Trophoblast cell (in vitro differentiated cells and primary cell): ENCODE results near the gene OR8G1.

Source experiments
- DNase-seq, 2 donors: peaks; one replicate each; pipeline ENCODE4 v3.0.0-alpha.2; 2016
- H2AFZ ChIP-seq: 2 replicates; pipeline ENCODE4 v1.6.1; 2013; ENCODE audit warnings: low read length, moderate library complexity, mild to moderate bottlenecking; ENCODE audit not compliant: insufficient read depth, poor library complexity
- H2AK5ac ChIP-seq: 2 replicates; pipeline ENCODE4 v1.6.1; 2013; ENCODE audit warnings: mild to moderate bottlenecking, low read length
- H2BK120ac ChIP-seq: 2 replicates; pipeline ENCODE4 v1.6.1; 2013; ENCODE audit warnings: low read length, mild to moderate bottlenecking, moderate library complexity; ENCODE audit not compliant: insufficient read depth, poor library complexity
- H2BK12ac ChIP-seq: 2 replicates; pipeline ENCODE4 v1.6.1; 2013; ENCODE audit warnings: mild to moderate bottlenecking, low read length, moderate library complexity
- H2BK5ac ChIP-seq: 2 replicates; pipeline ENCODE4 v1.6.1; 2013; ENCODE audit warnings: low read length, low read depth, moderate library complexity, mild to moderate bottlenecking; ENCODE audit not compliant: poor library complexity
- H3K14ac ChIP-seq: 2 replicates; pipeline ENCODE4 v1.6.1; 2013; ENCODE audit warnings: mild to moderate bottlenecking, low read length
- H3K18ac ChIP-seq: 2 replicates; pipeline ENCODE4 v1.6.1; 2013; ENCODE audit warnings: mild to moderate bottlenecking, low read length
- H3K23ac ChIP-seq: 2 replicates; pipeline ENCODE4 v1.6.1; 2013; ENCODE audit warnings: low read length
- H3K27ac ChIP-seq: 2 replicates; pipeline ENCODE4 v1.5.1; 2013; ENCODE audit warnings: low read depth, mild to moderate bottlenecking, inconsistent platforms, low read length, moderate library complexity
- H3K27me3 ChIP-seq: 2 replicates; pipeline ENCODE4 v1.6.1; 2013; ENCODE audit warnings: inconsistent platforms, mild to moderate bottlenecking, low read length, moderate library complexity; ENCODE audit not compliant: insufficient read depth
- H3K36me3 ChIP-seq, 2 experiments: 1 replicate in 1 of 2; 2 replicates in 1 of 2; pipeline ENCODE4 v1.6.1; 2013; ENCODE audit warnings: low read length in 2 of 2, mild to moderate bottlenecking in 2 of 2, moderate library complexity in 1 of 2; ENCODE audit not compliant: insufficient read depth in 2 of 2, control insufficient read depth in 1 of 2
- H3K4ac ChIP-seq: 2 replicates; pipeline ENCODE4 v1.6.1; 2013; ENCODE audit warnings: low read depth, mild to moderate bottlenecking, low read length, moderate library complexity
- H3K4me1 ChIP-seq, 2 experiments: 1 replicate in 1 of 2; 2 replicates in 1 of 2; pipeline ENCODE4 v1.6.1; 2013; ENCODE audit warnings: low read length in 2 of 2, mild to moderate bottlenecking in 2 of 2, moderate library complexity in 1 of 2; ENCODE audit not compliant: insufficient read depth in 2 of 2, control insufficient read depth in 1 of 2
- H3K4me2 ChIP-seq: 2 replicates; pipeline ENCODE4 v1.6.1; 2013; ENCODE audit warnings: inconsistent platforms, mild to moderate bottlenecking, low read length, moderate library complexity
- H3K4me3 ChIP-seq: 2 replicates; pipeline ENCODE4 v1.5.1; 2013; ENCODE audit warnings: mild to moderate bottlenecking, low read depth, low read length, inconsistent platforms
- H3K79me1 ChIP-seq: one replicate; pipeline ENCODE4 v1.6.1; 2013; ENCODE audit warnings: low read length
- H3K79me2 ChIP-seq: 2 replicates; pipeline ENCODE4 v1.6.1; 2013; ENCODE audit warnings: low read length, mild to moderate bottlenecking; ENCODE audit not compliant: control insufficient read depth, insufficient read depth, poor library complexity
- H3K9ac ChIP-seq: 2 replicates; pipeline ENCODE4 v1.6.1; 2013; ENCODE audit warnings: mild to moderate bottlenecking, low read length
- H3K9me3 ChIP-seq: 2 replicates; pipeline ENCODE4 v1.6.1; 2013; ENCODE audit warnings: low read depth, mild to moderate bottlenecking, control low read depth, inconsistent platforms, low read length; ENCODE audit not compliant: insufficient read depth
- H4K12ac ChIP-seq: 2 replicates; pipeline ENCODE4 v1.6.1; 2013; ENCODE audit warnings: low read depth, mild to moderate bottlenecking, low read length, moderate library complexity
- H4K8ac ChIP-seq: 2 replicates; pipeline ENCODE4 v1.6.1; 2013; ENCODE audit warnings: low read depth, mild to moderate bottlenecking, low read length, moderate library complexity
- H4K91ac ChIP-seq: one replicate; pipeline ENCODE4 v1.6.1; 2013; ENCODE audit warnings: low read depth, mild to moderate bottlenecking, low read length, moderate library complexity
- WGBS: extraction: QIAGEN DNeasy Blood & Tissue Kit; methylation state at CpG from one replicate; pipeline ENCODE4 v1.1.7; 2013; ENCODE audit warnings: missing lambda C conversion rate; ENCODE audit not compliant: insufficient read length, insufficient coverage; ENCODE audit errors: extremely low coverage; 5-methylcytosine and 5-hydroxymethylcytosine counted together

The OR8G1 gene

GRCh38 chr11:124297921-124298320 is 57.0 kb downstream of the OR8G1 start:
- H3K18ac ChIP-seq = no peak overlapping the region
- H4K91ac ChIP-seq = no peak overlapping the region
- no peak overlapping the region for H2BK12ac ChIP-seq
- WGBS = no CpG with 5 or more reads among the region's 4 CpGs
- H3K27ac ChIP-seq = no peak overlapping the region
- H2BK120ac ChIP-seq = no peak overlapping the region
- no peak overlapping the region for H3K9ac ChIP-seq
- H3K4me2 ChIP-seq = no peak overlapping the region
- H3K9me3 ChIP-seq = no peaks in the 10 kb centered on the region
- no peak overlapping the region for H2AK5ac ChIP-seq
- DNase-seq = no peak
- H4K12ac ChIP-seq = no peak overlapping the region
- H3K23ac ChIP-seq = no peak overlapping the region
- H2BK5ac ChIP-seq = no peak overlapping the region
- H3K4me1 ChIP-seq = no peaks in the 10 kb centered on the region
- no peak overlapping the region for H4K8ac ChIP-seq
- no peak overlapping the region for H2AFZ ChIP-seq
- no peaks in the 10 kb centered on the region for H3K79me1 ChIP-seq
- H3K27me3 ChIP-seq = no peaks in the 10 kb centered on the region
- no peak overlapping the region for H3K4me3 ChIP-seq
- no peaks in the 10 kb centered on the region for H3K79me2 ChIP-seq
- no peak overlapping the region for H3K14ac ChIP-seq
- no peak overlapping the region for H3K4ac ChIP-seq
- no peaks in the 10 kb centered on the region for H3K36me3 ChIP-seq

- Histone ChIP-seq H3K9ac (no peak overlapping the region), H3K79me2 (no peaks in the 10 kb centered on the region), H4K8ac (no peak overlapping the region), H3K36me3 (no peaks in the 10 kb centered on the region), H3K4me1 (no peaks in the 10 kb centered on the region), H3K18ac (no peak overlapping the region), H3K4me2 (no peak overlapping the region), H3K4me3 (no peak overlapping the region), H2AK5ac (no peak overlapping the region), H3K27ac (no peak overlapping the region), H3K23ac (no peak overlapping the region), H3K79me1 (no peaks in the 10 kb centered on the region), H4K91ac (no peak overlapping the region), H2BK5ac (no peak overlapping the region), H2BK12ac (no peak overlapping the region), H2AFZ (no peak overlapping the region), H3K27me3 (no peaks in the 10 kb centered on the region), H2BK120ac (no peak overlapping the region), H3K9me3 (no peaks in the 10 kb centered on the region), H3K4ac (no peak overlapping the region), H3K14ac (no peak overlapping the region), H4K12ac (no peak overlapping the region)
- peak in 1 of 2 donors; percentile 50 for DNase-seq
- WGBS = no CpG with 5 or more reads among the region's 3 CpGs
These were observed 60.7 kb downstream of the OR8G1 start for GRCh38 chr11:124301548-124301947.

DNA sequence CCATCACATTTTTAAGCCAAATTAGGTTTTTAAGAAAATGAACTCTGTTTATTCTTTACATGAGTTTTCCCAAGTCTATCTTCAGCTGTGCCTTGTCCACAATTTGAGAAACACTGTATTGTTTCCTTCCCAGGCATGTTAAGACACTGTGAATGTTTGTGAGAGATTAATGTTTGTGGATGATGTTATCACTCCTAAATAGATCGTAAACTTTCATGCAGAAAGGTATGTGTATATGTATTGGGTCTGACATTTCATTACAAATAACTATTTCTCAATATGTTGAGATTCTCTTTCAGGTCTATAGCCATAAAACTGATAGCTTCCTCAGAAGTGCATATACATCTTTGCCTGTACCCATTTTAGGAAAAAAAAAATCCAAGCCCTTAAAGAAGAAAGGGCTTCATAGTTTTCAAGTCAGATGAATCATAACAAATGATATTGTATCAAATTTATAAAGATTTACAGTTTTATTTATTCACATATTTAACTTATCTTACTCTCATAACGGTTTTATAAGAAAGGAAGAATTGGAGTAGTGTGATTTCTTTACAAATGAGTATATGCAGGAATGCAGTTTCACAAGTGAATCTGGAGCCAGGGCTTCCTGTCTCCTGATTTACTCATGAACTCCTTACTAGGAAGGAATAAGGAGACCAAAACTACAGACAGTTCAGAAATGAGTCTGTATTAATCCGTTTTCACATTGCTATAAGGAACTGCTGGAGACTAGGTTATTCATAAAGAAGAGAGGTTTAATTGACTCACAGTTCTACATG is 61.6 kb downstream of the OR8G1 start:
- H4K91ac ChIP-seq = no peak overlapping the region
- no peak overlapping the region for H4K8ac ChIP-seq
- H3K4me1 ChIP-seq = no peaks in the 10 kb centered on the region
- H3K9ac ChIP-seq = no peak overlapping the region
- no peak for DNase-seq
- H3K27ac ChIP-seq = no peak overlapping the region
- no peaks in the 10 kb centered on the region for H3K79me2 ChIP-seq
- no peaks in the 10 kb centered on the region for H3K9me3 ChIP-seq
- no peak overlapping the region for H2BK120ac ChIP-seq
- no peak overlapping the region for H3K23ac ChIP-seq
- H2BK5ac ChIP-seq = no peak overlapping the region
- H2BK12ac ChIP-seq = no peak overlapping the region
- H3K27me3 ChIP-seq = no peaks in the 10 kb centered on the region
- H3K4me2 ChIP-seq = no peak overlapping the region
- H3K4ac ChIP-seq = no peak overlapping the region
- no peaks in the 10 kb centered on the region for H3K79me1 ChIP-seq
- H3K14ac ChIP-seq = no peak overlapping the region
- H2AFZ ChIP-seq = no peak overlapping the region
- no peaks in the 10 kb centered on the region for H3K36me3 ChIP-seq
- H3K4me3 ChIP-seq = no peak overlapping the region
- no peak overlapping the region for H3K18ac ChIP-seq
- no CpG with 5 or more reads among the region's 3 CpGs for WGBS
- no peak overlapping the region for H4K12ac ChIP-seq
- H2AK5ac ChIP-seq = no peak overlapping the region
